ENCODE measurements around the gene NOP9.

- TF ChIP-seq CTCF (IDR thresholded peaks at IDR 0.05; ENCODE audit: insufficient read depth, low read depth, low read length) (no peak), EZH2 (IDR thresholded peaks at IDR 0.05; ENCODE audit: insufficient read depth, low read length) (no peak)
Observed at GRCh38 chr14:24353559-24354481, 54.2 kb downstream of the NOP9 start.

Measured in astrocyte (in vitro differentiated cells and primary cell).